Neural progenitor cell (in vitro differentiated cells): Measurements from ENCODE around the gene LRRC15. TPM values are rescaled to one million over a fixed set of nuclear protein-coding genes. Genes with fewer than 3 reads are reported as not detected.
A peak's percentile ranks its signal among the peaks of the same experiment; 100 is the strongest.

Source experiments
- DNase-seq: peaks from one replicate; pipeline ENCODE4 v3.0.0-alpha.2; 2016; ENCODE audit warnings: low spot score
- H2AFZ ChIP-seq: fragments of 200-600 bp; sonication (generic); replicated peaks from 2 replicates; pipeline ENCODE4 v1.6.1; 2016; ENCODE audit warnings: antibody characterized with exemption
- H3F3A ChIP-seq: fragments of 200-600 bp; sonication (generic); 2 replicates; pipeline ENCODE4 v1.6.1; 2016; ENCODE audit warnings: antibody characterized with exemption, low read depth
- H3K27ac ChIP-seq: fragments of 200-600 bp; sonication (generic); 2 replicates; pipeline ENCODE4 v1.5.1; 2016; ENCODE audit warnings: mild to moderate bottlenecking
- H3K27me3 ChIP-seq: fragments of 200-600 bp; sonication (generic); 2 replicates; pipeline ENCODE4 v1.6.1; 2016; ENCODE audit warnings: mild to moderate bottlenecking, moderate library complexity
- H3K36me3 ChIP-seq: fragments of 200-600 bp; sonication (generic); 2 replicates; pipeline ENCODE4 v1.5.1; 2016
- H3K4me1 ChIP-seq: fragments of 200-600 bp; sonication (generic); 2 replicates; pipeline ENCODE4 v1.6.1; 2016; ENCODE audit warnings: mixed run types
- H3K4me2 ChIP-seq: fragments of 200-600 bp; sonication (generic); 2 replicates; pipeline ENCODE4 v1.6.1; 2016
- H3K4me3 ChIP-seq: fragments of 200-600 bp; sonication (generic); 2 replicates; pipeline ENCODE4 v1.5.1; 2016
- H3K79me2 ChIP-seq: fragments of 200-600 bp; sonication (generic); 2 replicates; pipeline ENCODE4 v1.6.1; 2016; ENCODE audit warnings: low read depth
- H3K9ac ChIP-seq: fragments of 200-600 bp; sonication (generic); 2 replicates; pipeline ENCODE4 v1.6.1; 2016
- H3K9me3 ChIP-seq: fragments of 200-600 bp; sonication (generic); 2 replicates; pipeline ENCODE4 v1.5.1; 2016; ENCODE audit warnings: low read depth
- H4K20me1 ChIP-seq: fragments of 200-600 bp; sonication (generic); 2 replicates; pipeline ENCODE4 v1.6.1; 2016; ENCODE audit warnings: low read depth
- H3K27ac Mint-ChIP-seq: 3 replicates; pipeline ENCODE4 v1.8.0; 2021; ENCODE audit warnings: mixed read lengths
- H3K27me3 Mint-ChIP-seq: 2 replicates; pipeline ENCODE4 v1.8.0; 2022; ENCODE audit warnings: low read depth, mild to moderate bottlenecking, inconsistent platforms, moderate library complexity, mixed read lengths; ENCODE audit not compliant: insufficient read depth
- H3K36me3 Mint-ChIP-seq: 3 replicates; pipeline ENCODE4 v1.8.0; 2021; ENCODE audit warnings: mixed read lengths
- H3K4me1 Mint-ChIP-seq: 3 replicates; pipeline ENCODE4 v1.8.0; 2021; ENCODE audit warnings: mixed read lengths
- H3K4me3 Mint-ChIP-seq: 3 replicates; pipeline ENCODE4 v1.8.0; 2021; ENCODE audit warnings: mild to moderate bottlenecking, moderate library complexity, mixed read lengths
- H3K9me3 Mint-ChIP-seq: 3 replicates; pipeline ENCODE4 v1.8.0; 2020; ENCODE audit warnings: mixed read lengths
- EZH2 ChIP-seq: fragments of 200-600 bp; sonication (generic); IDR thresholded peaks from 2 replicates; pipeline ENCODE4 v1.6.1; 2017; ENCODE audit warnings: antibody characterized with exemption, mild to moderate bottlenecking, moderate library complexity
- EZH2phosphoT487 ChIP-seq: fragments of 200-600 bp; sonication (generic); IDR thresholded peaks from 2 replicates; pipeline ENCODE4 v1.6.1; 2017; ENCODE audit warnings: antibody characterized with exemption
- total RNA-seq: library from RNA; depleted of rRNA; stranded (reverse); fragments of >200 nt; gene quantifications from 2 replicates; pipeline ENCODE4 v1.2.3, GENCODE V29; 2015; ENCODE audit warnings: low replicate concordance
- TF ChIP-seq, protein P1 (sequence below): fragments of 200-600 bp; sonication (generic); IDR thresholded peaks from 2 replicates; pipeline ENCODE4 v1.5.1; 2017; ENCODE audit warnings: antibody characterized with exemption, mild to moderate bottlenecking

The LRRC15 gene
- total RNA-seq, 1 donor from 2014 or later: not detected

DNA sequence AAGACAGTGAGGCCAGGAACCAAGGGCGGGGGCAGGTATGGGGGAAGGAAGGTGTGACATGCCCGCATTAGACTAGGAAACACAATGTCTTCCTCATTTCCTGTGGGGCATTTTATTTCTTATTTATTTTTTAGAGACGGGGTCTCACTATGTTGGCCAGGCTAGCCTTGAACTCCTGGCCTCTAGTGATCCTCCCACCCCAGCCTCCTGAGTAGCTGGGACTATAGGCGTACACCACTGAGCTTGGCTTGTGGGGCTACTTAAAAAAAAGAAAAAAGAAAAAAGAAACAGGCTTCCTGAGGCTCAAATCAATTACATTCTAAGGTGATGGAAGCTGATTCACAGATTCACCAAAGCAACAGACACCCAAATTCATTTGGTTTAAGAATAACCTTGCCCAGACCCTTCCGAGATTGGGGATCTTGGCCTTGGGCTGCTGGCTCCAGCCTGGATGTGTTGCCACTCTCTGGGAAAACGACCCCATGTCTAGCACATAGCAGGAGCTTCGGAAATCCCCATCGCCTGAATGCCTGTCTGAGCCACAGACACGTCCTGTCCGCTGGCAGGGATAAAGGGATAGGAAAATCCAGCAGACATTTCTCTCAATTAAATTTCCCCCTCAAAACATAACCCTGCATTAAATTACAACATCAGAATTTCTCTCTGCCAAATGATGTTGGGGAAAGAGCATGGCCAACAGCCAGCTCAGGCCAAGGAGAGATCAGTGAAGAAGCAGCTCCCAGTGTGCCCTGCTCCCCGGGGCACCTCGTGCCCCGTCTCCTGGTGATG, 31.4 kb downstream of the LRRC15 start:
- H3K36me3 ChIP-seq: no peaks in the 10 kb centered on the region
- H3K4me2 ChIP-seq: no peak overlapping the region
- Mint-ChIP-seq H3K36me3 (no peaks in the 10 kb centered on the region), H3K27me3 (peaks cover 29% of the 10 kb centered on the region), H3K4me1 (peaks cover 18% of the 10 kb centered on the region), H3K4me3 (no peak overlapping the region), H3K27ac (no peak overlapping the region), H3K9me3 (no peaks in the 10 kb centered on the region)
- peaks cover 14% of the 10 kb centered on the region for H3F3A ChIP-seq
- H3K4me3 ChIP-seq: no peak overlapping the region
- H3K79me2 ChIP-seq: no peaks in the 10 kb centered on the region
- no peak for DNase-seq
- H3K27ac ChIP-seq: no peak overlapping the region
- no peaks in the 10 kb centered on the region for H3K9me3 ChIP-seq
- H3K27me3 ChIP-seq: peaks cover 30% of the 10 kb centered on the region
- H3K9ac ChIP-seq: no peak overlapping the region
- TF ChIP-seq, protein P1, sequence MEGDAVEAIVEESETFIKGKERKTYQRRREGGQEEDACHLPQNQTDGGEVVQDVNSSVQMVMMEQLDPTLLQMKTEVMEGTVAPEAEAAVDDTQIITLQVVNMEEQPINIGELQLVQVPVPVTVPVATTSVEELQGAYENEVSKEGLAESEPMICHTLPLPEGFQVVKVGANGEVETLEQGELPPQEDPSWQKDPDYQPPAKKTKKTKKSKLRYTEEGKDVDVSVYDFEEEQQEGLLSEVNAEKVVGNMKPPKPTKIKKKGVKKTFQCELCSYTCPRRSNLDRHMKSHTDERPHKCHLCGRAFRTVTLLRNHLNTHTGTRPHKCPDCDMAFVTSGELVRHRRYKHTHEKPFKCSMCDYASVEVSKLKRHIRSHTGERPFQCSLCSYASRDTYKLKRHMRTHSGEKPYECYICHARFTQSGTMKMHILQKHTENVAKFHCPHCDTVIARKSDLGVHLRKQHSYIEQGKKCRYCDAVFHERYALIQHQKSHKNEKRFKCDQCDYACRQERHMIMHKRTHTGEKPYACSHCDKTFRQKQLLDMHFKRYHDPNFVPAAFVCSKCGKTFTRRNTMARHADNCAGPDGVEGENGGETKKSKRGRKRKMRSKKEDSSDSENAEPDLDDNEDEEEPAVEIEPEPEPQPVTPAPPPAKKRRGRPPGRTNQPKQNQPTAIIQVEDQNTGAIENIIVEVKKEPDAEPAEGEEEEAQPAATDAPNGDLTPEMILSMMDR: no peak
- no peak for TF ChIP-seq EZH2phosphoT487
- no peak for TF ChIP-seq EZH2
- H3K4me1 ChIP-seq: peaks cover 13% of the 10 kb centered on the region
- no peaks in the 10 kb centered on the region for H4K20me1 ChIP-seq
- no peak overlapping the region for H2AFZ ChIP-seq

DNA sequence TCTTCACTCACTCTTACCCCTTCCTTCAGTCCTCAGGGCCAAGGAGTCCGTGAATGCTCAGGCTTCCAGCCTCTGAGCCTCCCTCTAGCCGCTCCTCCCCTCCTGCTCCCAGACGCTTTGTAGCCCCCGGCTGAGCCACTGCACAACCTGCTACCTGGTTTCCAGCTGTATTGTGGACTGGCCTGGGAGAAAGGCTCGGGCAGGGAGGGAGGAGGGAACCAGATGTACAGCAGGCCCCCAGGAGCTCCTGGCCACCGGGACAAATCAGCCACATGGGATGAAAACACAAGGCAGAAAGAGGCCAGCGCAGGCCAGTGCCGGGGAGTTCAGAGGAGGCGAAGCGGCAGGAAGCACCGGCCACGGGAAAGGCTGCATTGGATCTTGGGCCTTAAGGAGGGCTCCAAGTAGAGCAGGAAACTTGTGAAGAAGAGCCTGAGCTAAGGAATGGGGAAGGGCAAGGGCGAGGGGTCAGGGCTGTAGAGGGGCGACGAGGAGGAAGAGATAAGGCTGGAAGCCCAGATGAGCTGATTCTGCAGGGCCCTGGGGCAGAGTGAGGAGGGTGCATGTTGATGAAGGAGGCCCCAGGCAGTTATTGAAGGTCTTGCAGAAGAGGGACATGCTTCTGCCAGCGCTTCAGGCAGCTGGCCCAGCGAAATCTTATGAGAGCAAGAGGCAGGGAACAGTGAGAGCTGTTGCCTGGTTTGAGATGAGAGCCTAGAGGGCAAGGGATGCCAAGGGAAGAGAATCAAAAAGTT, 32.8 kb downstream of the LRRC15 start:
- H4K20me1 ChIP-seq: no peaks in the 10 kb centered on the region
- Mint-ChIP-seq H3K36me3 (no peaks in the 10 kb centered on the region), H3K9me3 (no peaks in the 10 kb centered on the region), H3K27ac (no peak overlapping the region), H3K27me3 (peaks cover 32% of the 10 kb centered on the region), H3K4me3 (no peak overlapping the region), H3K4me1 (peaks cover 24% of the 10 kb centered on the region)
- peaks cover 21% of the 10 kb centered on the region for H3F3A ChIP-seq
- H3K27ac ChIP-seq: no peak overlapping the region
- peaks cover 26% of the 10 kb centered on the region for H3K27me3 ChIP-seq
- no peak overlapping the region for H3K9ac ChIP-seq
- TF ChIP-seq EZH2phosphoT487 (no peak), EZH2 (no peak)
- TF ChIP-seq, protein P1: no peak
- no peaks in the 10 kb centered on the region for H3K9me3 ChIP-seq
- H3K36me3 ChIP-seq: no peaks in the 10 kb centered on the region
- H3K79me2 ChIP-seq: no peaks in the 10 kb centered on the region
- no peak for DNase-seq
- peaks cover 13% of the 10 kb centered on the region for H3K4me1 ChIP-seq
- peak overlapping the region; percentile 65 for H2AFZ ChIP-seq
- no peak overlapping the region for H3K4me2 ChIP-seq
- H3K4me3 ChIP-seq: no peak overlapping the region

- no peak overlapping the region for H3K9ac ChIP-seq
Observed at GRCh38 chr3:194333981-194334320, 35.6 kb downstream of the LRRC15 start.

More at GRCh38 chr3:194333981-194334320, 35.6 kb downstream of the LRRC15 start:
- Histone ChIP-seq H4K20me1 (no peaks in the 10 kb centered on the region), H3K4me2 (peak overlapping the region; percentile 84), H3K79me2 (no peaks in the 10 kb centered on the region), H3K4me3 (peak overlapping the region; percentile 48), H3F3A (peaks cover 13% of the 10 kb centered on the region), H3K9me3 (no peaks in the 10 kb centered on the region), H3K27me3 (peaks cover 24% of the 10 kb centered on the region), H2AFZ (peak overlapping the region; percentile 80), H3K4me1 (no peaks in the 10 kb centered on the region), H3K27ac (no peak overlapping the region), H3K36me3 (no peaks in the 10 kb centered on the region)
- TF ChIP-seq EZH2: no peak
- TF ChIP-seq EZH2phosphoT487: no peak
- TF ChIP-seq, protein P1: no peak
- Mint-ChIP-seq H3K27me3 (peaks cover 50% of the 10 kb centered on the region), H3K4me1 (peaks cover 15% of the 10 kb centered on the region), H3K4me3 (peak overlapping the region; percentile 80), H3K36me3 (no peaks in the 10 kb centered on the region), H3K9me3 (no peaks in the 10 kb centered on the region), H3K27ac (no peak overlapping the region)
- no peak for DNase-seq
